T-helper 1 cell treated with Interleukin-12 subunit alpha and Interleukin-12 subunit beta and Interleukin-4 antibody, amounts not matched to agents 30 ng/mL and 1 ng/mL, for 36 hours (primary cell): ENCODE results near the gene FAM83F. TPM values are rescaled to one million over a fixed set of nuclear protein-coding genes. Genes with fewer than 3 reads are reported as not detected.
"Not testable (repeated sequence)": the region's sequence is repeated elsewhere in the genome, so short reads cannot be mapped to it uniquely, and the experiment has no call there.

Experiments
- intact Hi-C: fragments of 100-400 bp; cut with micrococcal nuclease; formaldehyde crosslinking; loops from one replicate; pipeline ENCODE4 v1.15.1; 2024
- total RNA-seq: library from RNA; stranded (reverse); gene quantifications from 2 replicates; pipeline ENCODE4 v1.2.3, GENCODE V29; 2022

The FAM83F gene
- total RNA-seq, 1 donor from 2014 or later, result 0.27 TPM

- intact Hi-C loops, result no loop called here
Observed at GRCh38 chr22:39992088-39992826, 2.5 kb upstream of the FAM83F start.

- intact Hi-C loops, result not testable (repeated sequence)
Observed at GRCh38 chr22:39992894-39993293, 1.9 kb upstream of the FAM83F start.

GRCh38 chr22:39994041-39994565 lies 651 bp upstream of the FAM83F start:
- intact Hi-C loops, result no loop called here

- intact Hi-C loops, result no loop called here
Observed at GRCh38 chr22:39995393-39996252, 869 bp downstream of the FAM83F start.

- intact Hi-C loops, result no loop called here
Observed at GRCh38 chr22:39996732-39997131, 2.0 kb downstream of the FAM83F start.

GRCh38 chr22:39997421-39997820 lies 2.7 kb downstream of the FAM83F start:
- intact Hi-C loops, result no loop called here

GRCh38 chr22:39997939-39998726 lies 3.4 kb downstream of the FAM83F start:
- intact Hi-C loops, result no loop called here

- intact Hi-C loops, result no loop called here
Observed at GRCh38 chr22:39999144-39999757, 4.5 kb downstream of the FAM83F start.

- intact Hi-C loops, result no loop called here
Observed at GRCh38 chr22:40000171-40000570, 5.4 kb downstream of the FAM83F start.

GRCh38 chr22:40001106-40001505 lies 6.4 kb downstream of the FAM83F start:
- intact Hi-C loops, result no loop called here

GRCh38 chr22:40001800-40002577 lies 7.2 kb downstream of the FAM83F start:
- intact Hi-C loops, result no loop called here

- intact Hi-C loops, result no loop called here
Observed at GRCh38 chr22:40002935-40003715, 8.4 kb downstream of the FAM83F start.

GRCh38 chr22:40004836-40005235 lies 10.1 kb downstream of the FAM83F start:
- intact Hi-C loops, result no loop called here

GRCh38 chr22:40006641-40007040 lies 11.9 kb downstream of the FAM83F start:
- intact Hi-C loops, result no loop called here

GRCh38 chr22:40007853-40008710 lies 13.3 kb downstream of the FAM83F start:
- intact Hi-C loops, result no loop called here

- intact Hi-C loops, result no loop called here
Observed at GRCh38 chr22:40008726-40009291, 14.1 kb downstream of the FAM83F start.

GRCh38 chr22:40009292-40009774 lies 14.6 kb downstream of the FAM83F start:
- intact Hi-C loops, result no loop called here
